ENCODE data around the gene RPTOR.

DNA sequence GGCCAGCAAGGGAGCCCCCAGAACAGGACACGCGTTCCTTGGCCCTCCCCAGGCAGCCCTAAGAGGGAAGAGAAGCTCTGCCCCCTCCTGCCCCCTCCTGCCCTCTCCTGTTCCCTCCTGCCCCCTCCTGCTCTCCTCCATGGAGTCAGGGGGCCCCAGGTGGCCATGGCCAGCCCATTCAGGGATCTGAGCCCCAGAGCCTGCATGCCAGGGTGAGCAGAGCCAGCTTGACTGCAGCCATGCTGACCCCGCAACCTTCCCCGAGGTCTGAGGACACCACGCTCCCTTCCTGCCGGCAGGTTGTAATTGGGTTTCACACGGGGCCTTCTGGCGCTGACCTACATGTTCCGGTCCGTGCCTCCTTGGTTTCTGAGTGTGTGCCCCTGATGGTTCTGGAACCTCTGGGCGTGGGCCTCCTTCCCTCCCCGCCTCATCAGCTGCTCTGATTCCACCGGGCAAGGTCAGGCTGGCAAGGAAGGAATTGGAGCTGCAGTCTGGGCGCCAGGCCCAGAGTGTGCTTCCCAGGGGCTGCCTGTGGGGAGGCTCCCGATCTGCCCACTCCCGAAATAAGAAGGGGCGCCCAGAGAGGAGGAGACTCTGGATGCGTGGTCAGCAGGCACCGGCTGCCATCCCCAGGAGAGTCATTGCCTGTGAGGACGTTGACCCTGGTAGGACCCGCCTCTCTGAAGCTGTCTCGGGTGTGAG lies 44.5 kb upstream of the RPTOR start:
- no peak for TF ChIP-seq POLR2A (IDR thresholded peaks at IDR 0.05; ENCODE audit: low read length)
- no peak for TF ChIP-seq GATA1 (IDR thresholded peaks at IDR 0.05; ENCODE audit: low read depth, low read length)

Measured in erythroblast (primary cell).